Measurements from ENCODE around the gene SLC12A3.

SLC12A3 gene

DNA sequence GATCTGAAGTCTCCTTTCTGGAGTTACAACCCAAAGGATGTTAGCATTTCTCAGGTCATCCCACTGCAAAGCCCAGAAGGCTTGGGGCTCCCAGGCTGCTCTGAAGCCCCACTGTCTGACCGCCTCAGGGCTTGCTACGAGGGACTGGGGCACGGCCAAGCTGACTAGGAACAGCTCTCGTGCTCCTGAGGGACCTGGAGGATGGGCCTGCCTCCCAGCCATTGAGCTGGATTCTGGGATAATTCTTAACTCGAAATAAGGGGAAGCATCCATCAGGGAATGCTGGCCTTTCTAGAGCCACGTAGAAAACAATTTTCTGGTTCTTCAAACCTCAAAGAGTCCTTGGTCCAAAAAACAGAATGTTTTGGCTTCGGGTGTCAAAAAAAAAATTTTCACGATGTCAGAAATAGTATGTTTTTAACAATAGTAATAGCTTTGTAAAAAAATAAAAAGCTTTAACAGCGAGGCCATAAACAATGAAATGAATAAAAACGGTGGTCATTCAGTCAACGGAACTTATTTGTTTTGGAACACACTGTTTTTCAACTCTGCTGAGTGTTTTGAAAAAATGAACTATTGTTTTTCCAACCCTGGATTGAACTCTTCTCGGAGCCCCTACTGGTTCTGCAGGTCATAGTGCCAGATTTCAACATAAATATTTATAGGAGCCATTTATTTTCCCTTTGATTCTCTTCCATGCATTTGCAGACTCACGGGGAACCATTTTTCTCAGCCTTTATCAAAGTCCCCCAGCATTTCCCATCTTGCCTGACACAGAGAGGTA lies 50.5 kb downstream of the SLC12A3 start:
- no peak for ATAC-seq
- TF ChIP-seq GLIS3 (CRISPR knock-in tag; IDR thresholded peaks at IDR 0.05): no peak
- TF ChIP-seq ISL1 (CRISPR knock-in tag; IDR thresholded peaks at IDR 0.05): no peak
- no peak for TF ChIP-seq RARB (CRISPR knock-in tag; IDR thresholded peaks at IDR 0.05)
- no peak for TF ChIP-seq SNAI2 (CRISPR knock-in tag; IDR thresholded peaks at IDR 0.05)
- no peak for TF ChIP-seq ZC3H10 (CRISPR knock-in tag; IDR thresholded peaks at IDR 0.05)
- TF ChIP-seq, protein P1, sequence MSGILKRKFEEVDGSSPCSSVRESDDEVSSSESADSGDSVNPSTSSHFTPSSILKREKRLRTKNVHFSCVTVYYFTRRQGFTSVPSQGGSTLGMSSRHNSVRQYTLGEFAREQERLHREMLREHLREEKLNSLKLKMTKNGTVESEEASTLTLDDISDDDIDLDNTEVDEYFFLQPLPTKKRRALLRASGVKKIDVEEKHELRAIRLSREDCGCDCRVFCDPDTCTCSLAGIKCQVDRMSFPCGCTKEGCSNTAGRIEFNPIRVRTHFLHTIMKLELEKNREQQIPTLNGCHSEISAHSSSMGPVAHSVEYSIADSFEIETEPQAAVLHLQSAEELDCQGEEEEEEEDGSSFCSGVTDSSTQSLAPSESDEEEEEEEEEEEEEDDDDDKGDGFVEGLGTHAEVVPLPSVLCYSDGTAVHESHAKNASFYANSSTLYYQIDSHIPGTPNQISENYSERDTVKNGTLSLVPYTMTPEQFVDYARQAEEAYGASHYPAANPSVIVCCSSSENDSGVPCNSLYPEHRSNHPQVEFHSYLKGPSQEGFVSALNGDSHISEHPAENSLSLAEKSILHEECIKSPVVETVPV (CRISPR knock-in tag; IDR thresholded peaks at IDR 0.05): no peak
- no peak for TF ChIP-seq ZNF8 (CRISPR knock-in tag; IDR thresholded peaks at IDR 0.05)
- TF ChIP-seq BACH2 (CRISPR knock-in tag; IDR thresholded peaks at IDR 0.05; ENCODE audit: borderline replicate concordance): no peak
- no peak for TF ChIP-seq ZNF565 (CRISPR knock-in tag; conservative IDR thresholded peaks at IDR 0.05; ENCODE audit: low read depth)
- TF ChIP-seq ARNTL (CRISPR knock-in tag; IDR thresholded peaks at IDR 0.05; ENCODE audit: borderline replicate concordance, low read depth): no peak
- no peak for TF ChIP-seq TCF4 (CRISPR knock-in tag; IDR thresholded peaks at IDR 0.05; ENCODE audit: borderline replicate concordance)
- TF ChIP-seq OSR1 (CRISPR knock-in tag; IDR thresholded peaks at IDR 0.05): no peak
- no peak for TF ChIP-seq CSDC2 (CRISPR knock-in tag; IDR thresholded peaks at IDR 0.05)

DNA sequence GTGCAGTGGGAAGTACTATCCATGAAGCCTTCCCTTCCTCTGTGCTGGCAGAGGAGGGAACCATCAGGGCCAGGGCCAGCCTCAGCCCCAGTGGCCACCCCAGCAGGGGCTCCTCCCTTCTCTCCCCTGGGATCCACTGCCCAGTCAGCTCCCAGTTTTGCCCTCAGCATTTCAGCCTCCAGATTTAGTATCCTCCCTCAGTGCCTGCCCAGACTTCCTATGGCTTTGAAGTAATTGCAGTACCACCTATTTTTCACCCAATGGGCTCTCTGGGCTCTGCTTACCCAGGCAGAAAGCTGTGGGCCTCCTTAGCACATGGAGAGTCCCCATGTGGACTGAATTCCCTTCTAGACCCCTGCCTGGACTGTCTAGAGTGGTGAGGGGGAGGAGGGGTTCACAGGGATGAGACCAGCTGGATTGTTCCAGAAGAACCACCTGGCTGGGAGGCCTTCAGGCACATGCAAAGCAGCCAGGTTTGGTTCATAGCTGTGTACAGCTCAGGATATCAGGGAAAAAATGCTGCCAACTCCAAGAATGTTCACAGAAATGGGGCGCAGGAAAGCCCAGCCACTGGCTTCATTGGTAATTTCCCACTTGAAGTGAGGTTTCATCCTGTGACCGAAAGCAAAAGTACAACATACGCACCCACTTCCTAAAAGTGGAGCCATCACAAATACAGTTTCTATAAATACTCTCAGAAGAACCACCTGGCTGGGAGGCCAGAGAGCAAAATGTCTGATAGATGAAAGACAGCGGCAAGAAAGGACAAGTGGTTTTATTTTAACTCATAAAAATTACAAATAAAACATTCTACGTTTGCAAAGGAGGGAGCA lies 51.8 kb downstream of the SLC12A3 start:
- ATAC-seq: no peak
- no peak for TF ChIP-seq GLIS3 (CRISPR knock-in tag; IDR thresholded peaks at IDR 0.05)
- no peak for TF ChIP-seq ESRRG (CRISPR knock-in tag; IDR thresholded peaks at IDR 0.05)
- TF ChIP-seq RARB (CRISPR knock-in tag; IDR thresholded peaks at IDR 0.05): no peak
- TF ChIP-seq ZNF8 (CRISPR knock-in tag; IDR thresholded peaks at IDR 0.05): no peak
- no peak for TF ChIP-seq ZC3H10 (CRISPR knock-in tag; IDR thresholded peaks at IDR 0.05)
- TF ChIP-seq, protein P2, sequence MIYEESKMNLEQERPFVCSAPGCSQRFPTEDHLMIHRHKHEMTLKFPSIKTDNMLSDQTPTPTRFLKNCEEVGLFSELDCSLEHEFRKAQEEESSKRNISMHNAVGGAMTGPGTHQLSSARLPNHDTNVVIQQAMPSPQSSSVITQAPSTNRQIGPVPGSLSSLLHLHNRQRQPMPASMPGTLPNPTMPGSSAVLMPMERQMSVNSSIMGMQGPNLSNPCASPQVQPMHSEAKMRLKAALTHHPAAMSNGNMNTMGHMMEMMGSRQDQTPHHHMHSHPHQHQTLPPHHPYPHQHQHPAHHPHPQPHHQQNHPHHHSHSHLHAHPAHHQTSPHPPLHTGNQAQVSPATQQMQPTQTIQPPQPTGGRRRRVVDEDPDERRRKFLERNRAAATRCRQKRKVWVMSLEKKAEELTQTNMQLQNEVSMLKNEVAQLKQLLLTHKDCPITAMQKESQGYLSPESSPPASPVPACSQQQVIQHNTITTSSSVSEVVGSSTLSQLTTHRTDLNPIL (CRISPR knock-in tag; IDR thresholded peaks at IDR 0.05; ENCODE audit: low read depth): no peak
- TF ChIP-seq ZFP30 (CRISPR knock-in tag; IDR thresholded peaks at IDR 0.05): no peak

DNA sequence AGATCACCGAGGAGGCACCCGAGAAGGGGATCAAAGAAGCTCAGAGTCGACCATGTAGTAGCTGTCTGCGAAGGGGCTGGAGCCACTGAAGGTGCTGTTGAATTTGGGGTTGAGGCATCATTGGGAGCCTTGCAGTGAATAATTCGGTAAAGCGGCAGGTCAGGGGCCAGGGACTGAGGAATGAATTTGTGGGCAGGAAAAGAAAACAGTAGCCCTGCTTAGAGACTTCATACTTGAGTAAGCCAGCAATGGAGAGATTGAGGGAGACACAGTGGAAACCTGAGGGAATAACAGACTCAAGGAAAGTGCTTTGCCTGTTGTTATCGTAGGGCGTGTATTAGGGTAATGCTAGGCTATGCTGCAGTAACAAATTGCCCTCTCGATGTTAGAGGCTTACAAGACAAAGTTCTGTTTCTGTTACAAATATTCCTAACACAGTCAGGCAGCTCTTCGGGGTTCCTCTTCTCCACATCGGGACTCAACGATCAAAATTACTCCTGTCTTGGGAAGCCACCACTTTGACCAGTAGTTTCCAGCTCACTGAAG lies 53.5 kb downstream of the SLC12A3 start:
- TF ChIP-seq, protein P3, sequence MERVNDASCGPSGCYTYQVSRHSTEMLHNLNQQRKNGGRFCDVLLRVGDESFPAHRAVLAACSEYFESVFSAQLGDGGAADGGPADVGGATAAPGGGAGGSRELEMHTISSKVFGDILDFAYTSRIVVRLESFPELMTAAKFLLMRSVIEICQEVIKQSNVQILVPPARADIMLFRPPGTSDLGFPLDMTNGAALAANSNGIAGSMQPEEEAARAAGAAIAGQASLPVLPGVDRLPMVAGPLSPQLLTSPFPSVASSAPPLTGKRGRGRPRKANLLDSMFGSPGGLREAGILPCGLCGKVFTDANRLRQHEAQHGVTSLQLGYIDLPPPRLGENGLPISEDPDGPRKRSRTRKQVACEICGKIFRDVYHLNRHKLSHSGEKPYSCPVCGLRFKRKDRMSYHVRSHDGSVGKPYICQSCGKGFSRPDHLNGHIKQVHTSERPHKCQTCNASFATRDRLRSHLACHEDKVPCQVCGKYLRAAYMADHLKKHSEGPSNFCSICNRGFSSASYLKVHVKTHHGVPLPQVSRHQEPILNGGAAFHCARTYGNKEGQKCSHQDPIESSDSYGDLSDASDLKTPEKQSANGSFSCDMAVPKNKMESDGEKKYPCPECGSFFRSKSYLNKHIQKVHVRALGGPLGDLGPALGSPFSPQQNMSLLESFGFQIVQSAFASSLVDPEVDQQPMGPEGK (CRISPR knock-in tag; IDR thresholded peaks at IDR 0.05; ENCODE audit: borderline replicate concordance): no peak
- no peak for TF ChIP-seq OSR1 (CRISPR knock-in tag; IDR thresholded peaks at IDR 0.05)
- TF ChIP-seq ISL1 (CRISPR knock-in tag; IDR thresholded peaks at IDR 0.05): no peak
- TF ChIP-seq SNAI2 (CRISPR knock-in tag; IDR thresholded peaks at IDR 0.05): no peak
- TF ChIP-seq CSDC2 (CRISPR knock-in tag; IDR thresholded peaks at IDR 0.05): no peak
- TF ChIP-seq, protein P2 (CRISPR knock-in tag; IDR thresholded peaks at IDR 0.05; ENCODE audit: low read depth): no peak
- no peak for TF ChIP-seq ESRRG (CRISPR knock-in tag; IDR thresholded peaks at IDR 0.05)
- no peak for TF ChIP-seq ZNF565 (CRISPR knock-in tag; conservative IDR thresholded peaks at IDR 0.05; ENCODE audit: low read depth)
- no peak for TF ChIP-seq ZC3H10 (CRISPR knock-in tag; IDR thresholded peaks at IDR 0.05)
- TF ChIP-seq, protein P4, sequence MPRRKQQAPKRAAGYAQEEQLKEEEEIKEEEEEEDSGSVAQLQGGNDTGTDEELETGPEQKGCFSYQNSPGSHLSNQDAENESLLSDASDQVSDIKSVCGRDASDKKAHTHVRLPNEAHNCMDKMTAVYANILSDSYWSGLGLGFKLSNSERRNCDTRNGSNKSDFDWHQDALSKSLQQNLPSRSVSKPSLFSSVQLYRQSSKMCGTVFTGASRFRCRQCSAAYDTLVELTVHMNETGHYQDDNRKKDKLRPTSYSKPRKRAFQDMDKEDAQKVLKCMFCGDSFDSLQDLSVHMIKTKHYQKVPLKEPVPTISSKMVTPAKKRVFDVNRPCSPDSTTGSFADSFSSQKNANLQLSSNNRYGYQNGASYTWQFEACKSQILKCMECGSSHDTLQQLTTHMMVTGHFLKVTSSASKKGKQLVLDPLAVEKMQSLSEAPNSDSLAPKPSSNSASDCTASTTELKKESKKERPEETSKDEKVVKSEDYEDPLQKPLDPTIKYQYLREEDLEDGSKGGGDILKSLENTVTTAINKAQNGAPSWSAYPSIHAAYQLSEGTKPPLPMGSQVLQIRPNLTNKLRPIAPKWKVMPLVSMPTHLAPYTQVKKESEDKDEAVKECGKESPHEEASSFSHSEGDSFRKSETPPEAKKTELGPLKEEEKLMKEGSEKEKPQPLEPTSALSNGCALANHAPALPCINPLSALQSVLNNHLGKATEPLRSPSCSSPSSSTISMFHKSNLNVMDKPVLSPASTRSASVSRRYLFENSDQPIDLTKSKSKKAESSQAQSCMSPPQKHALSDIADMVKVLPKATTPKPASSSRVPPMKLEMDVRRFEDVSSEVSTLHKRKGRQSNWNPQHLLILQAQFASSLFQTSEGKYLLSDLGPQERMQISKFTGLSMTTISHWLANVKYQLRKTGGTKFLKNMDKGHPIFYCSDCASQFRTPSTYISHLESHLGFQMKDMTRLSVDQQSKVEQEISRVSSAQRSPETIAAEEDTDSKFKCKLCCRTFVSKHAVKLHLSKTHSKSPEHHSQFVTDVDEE (CRISPR knock-in tag; IDR thresholded peaks at IDR 0.05): no peak
- no peak for TF ChIP-seq ZNF70 (CRISPR knock-in tag; IDR thresholded peaks at IDR 0.05)
- TF ChIP-seq BACH2 (CRISPR knock-in tag; IDR thresholded peaks at IDR 0.05; ENCODE audit: borderline replicate concordance): no peak
- TF ChIP-seq PPARA (CRISPR knock-in tag; IDR thresholded peaks at IDR 0.05; ENCODE audit: borderline replicate concordance): no peak
- no peak for TF ChIP-seq ZFP3 (CRISPR knock-in tag; IDR thresholded peaks at IDR 0.05)
- no peak for TF ChIP-seq RARB (CRISPR knock-in tag; IDR thresholded peaks at IDR 0.05)
- TF ChIP-seq GLIS3 (CRISPR knock-in tag; IDR thresholded peaks at IDR 0.05): no peak
- no peak for TF ChIP-seq ZNF8 (CRISPR knock-in tag; IDR thresholded peaks at IDR 0.05)
- TF ChIP-seq, protein P1 (CRISPR knock-in tag; IDR thresholded peaks at IDR 0.05): no peak
- TF ChIP-seq, protein P5, sequence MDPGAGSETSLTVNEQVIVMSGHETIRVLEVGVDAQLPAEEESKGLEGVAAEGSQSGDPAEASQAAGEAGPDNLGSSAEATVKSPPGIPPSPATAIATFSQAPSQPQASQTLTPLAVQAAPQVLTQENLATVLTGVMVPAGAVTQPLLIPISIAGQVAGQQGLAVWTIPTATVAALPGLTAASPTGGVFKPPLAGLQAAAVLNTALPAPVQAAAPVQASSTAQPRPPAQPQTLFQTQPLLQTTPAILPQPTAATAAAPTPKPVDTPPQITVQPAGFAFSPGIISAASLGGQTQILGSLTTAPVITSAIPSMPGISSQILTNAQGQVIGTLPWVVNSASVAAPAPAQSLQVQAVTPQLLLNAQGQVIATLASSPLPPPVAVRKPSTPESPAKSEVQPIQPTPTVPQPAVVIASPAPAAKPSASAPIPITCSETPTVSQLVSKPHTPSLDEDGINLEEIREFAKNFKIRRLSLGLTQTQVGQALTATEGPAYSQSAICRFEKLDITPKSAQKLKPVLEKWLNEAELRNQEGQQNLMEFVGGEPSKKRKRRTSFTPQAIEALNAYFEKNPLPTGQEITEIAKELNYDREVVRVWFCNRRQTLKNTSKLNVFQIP (CRISPR knock-in tag; IDR thresholded peaks at IDR 0.05; ENCODE audit: borderline replicate concordance, low read depth): no peak
- no peak for TF ChIP-seq ZFP30 (CRISPR knock-in tag; IDR thresholded peaks at IDR 0.05)
- no peak for ATAC-seq

All from SK-N-SH treated with all-trans-retinoic acid at 6 μM for 48 hours (cell line).